ENCODE results near the gene RALGAPA1.
"Not testable (repeated sequence)": the region's sequence is repeated elsewhere in the genome, so short reads cannot be mapped to it uniquely, and the experiment has no call there.

Gene RALGAPA1

GRCh38 chr14:35695647-35696046 lies 113.4 kb downstream of the RALGAPA1 start:
- no peak for DNase-seq

- no peak for DNase-seq
Observed at GRCh38 chr14:35695072-35695471, 114.0 kb downstream of the RALGAPA1 start.

GRCh38 chr14:35689000-35689460 lies 120.1 kb downstream of the RALGAPA1 start:
- no peak for DNase-seq

- no peak for DNase-seq
Observed at GRCh38 chr14:35688126-35688826, 120.8 kb downstream of the RALGAPA1 start.

DNA sequence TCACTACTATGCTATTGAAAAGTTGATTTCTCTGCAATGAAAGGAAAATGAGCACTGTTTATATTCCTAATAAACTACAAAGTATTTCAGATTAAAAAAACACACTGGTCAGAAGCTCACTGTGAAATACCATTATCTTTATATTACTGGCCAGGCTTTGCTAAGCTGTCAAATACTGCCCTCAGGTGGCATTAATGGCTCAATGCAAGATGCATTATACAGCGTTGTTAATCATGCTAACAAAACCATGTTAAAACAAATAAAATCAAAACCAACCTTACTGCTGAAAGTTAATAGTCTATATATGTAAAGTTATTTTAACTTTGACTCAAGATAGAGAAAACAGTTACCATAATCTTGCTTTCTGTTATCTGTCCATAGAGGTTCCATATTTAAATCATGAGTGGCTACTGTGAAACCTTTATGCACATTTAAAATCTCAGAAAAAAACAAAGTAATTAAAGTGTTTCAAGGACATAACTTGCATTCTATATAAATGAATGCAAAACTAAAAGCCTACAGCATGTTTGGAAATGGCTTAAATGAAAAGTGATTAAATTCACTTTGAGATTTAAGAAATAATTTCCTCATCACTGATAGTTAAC lies 121.7 kb downstream of the RALGAPA1 start:
- DNase-seq = peak; percentile 69

DNA sequence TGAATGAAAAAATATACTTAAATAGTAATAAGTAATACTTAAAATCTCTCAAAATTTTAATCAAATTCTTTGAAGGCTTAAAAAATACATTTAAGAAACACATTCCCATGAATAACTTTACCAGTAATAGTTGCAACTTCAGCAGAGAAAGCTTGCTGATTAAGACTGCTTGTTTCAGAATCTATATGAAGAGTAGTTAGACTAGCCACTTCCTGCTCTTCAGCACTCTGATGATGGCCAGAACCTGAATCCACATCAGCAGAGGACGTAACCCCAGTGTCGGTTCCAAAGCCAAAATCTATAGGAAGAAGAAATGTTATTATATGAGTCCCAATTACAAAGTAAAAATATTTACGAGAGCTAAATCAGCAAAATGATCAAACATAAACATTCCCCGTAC lies 125.4 kb downstream of the RALGAPA1 start:
- DNase-seq = not testable (repeated sequence)

GRCh38 chr14:35682802-35683201 lies 126.3 kb downstream of the RALGAPA1 start:
- no peak for DNase-seq

- no peak for DNase-seq
Observed at GRCh38 chr14:35678403-35679028, 130.6 kb downstream of the RALGAPA1 start.

DNA sequence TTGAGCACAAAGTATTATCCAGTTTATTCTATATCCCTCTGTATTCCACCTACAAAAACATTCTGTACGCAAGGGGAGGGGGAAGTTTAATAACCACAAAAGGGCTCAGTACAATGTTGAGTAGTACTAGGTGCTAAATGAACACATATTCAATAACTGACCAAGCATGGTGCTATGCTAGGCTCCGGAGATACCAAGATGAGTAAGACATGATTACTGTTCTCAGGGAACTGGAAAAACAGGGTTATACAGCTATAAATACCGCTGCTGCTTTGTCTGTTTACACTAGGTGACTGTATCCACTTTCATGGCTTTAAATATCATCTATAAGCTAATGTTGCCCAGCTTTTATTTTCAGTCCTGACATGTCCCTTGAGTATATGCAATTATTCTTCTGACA lies 139.3 kb downstream of the RALGAPA1 start:
- no peak for DNase-seq

GRCh38 chr14:35666429-35667043 lies 142.6 kb downstream of the RALGAPA1 start:
- no peak for DNase-seq

DNA sequence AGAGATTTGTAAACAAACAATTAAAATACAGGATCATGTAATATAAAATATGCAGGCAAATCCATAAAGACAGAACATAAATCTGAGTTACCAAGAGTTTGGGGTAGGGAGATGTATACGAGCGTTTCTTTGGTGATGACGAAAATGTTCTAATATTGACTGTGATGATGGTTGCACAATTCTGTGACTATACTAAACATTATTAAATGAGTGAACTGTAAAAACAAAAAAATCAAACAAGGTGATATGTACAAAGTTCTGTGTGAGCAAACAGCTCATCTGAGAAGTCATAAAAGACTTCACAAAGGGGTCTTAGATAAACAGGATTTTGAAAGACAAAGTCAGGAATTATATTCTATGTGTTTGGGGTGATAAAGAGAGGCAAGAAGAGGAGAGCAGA lies 147.2 kb downstream of the RALGAPA1 start:
- DNase-seq = no peak

- no peak for DNase-seq
Observed at GRCh38 chr14:35653045-35653444, 156.1 kb downstream of the RALGAPA1 start.

DNA sequence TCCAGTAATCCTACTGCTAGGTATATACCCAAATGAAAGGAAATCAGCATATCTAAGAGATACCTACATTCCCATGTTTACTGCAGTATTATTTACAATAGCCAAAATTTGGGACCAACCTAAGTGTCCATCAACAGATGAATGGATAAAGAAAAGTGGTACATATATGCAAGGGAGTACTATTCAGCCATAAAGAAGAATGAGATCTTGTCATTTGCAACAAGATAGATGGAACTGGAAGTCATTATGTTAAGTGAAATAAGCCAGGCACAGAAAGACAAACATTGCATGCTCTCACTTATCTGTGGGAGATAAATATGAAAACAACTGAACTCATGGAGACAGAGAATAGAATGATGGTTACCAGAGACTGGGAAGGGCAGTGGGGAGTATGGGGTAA lies 165.6 kb downstream of the RALGAPA1 start:
- no peak for DNase-seq

DNA sequence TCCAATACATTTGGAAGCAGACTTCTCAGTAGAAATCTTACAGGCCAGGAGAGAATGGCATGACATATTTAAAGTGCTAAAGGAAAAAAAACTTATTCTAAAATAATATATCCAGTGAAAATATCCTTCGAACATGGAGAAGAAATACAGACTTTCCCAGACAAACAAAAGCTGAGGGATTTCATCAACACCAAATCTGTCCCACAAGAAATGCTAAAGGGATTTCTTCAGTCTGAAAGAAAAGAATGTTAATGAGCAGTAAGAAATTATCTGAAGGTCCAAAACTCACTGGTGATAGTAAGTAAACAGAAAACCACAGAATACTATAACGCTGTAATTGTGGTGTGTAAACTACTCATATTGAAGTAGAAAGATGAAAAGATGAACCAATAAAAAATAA lies 171.2 kb downstream of the RALGAPA1 start:
- no peak for DNase-seq

- no peak for DNase-seq
Observed at GRCh38 chr14:35637269-35637668, 171.8 kb downstream of the RALGAPA1 start.

- no peak for DNase-seq
Observed at GRCh38 chr14:35632676-35633075, 176.4 kb downstream of the RALGAPA1 start.

- no peak for DNase-seq
Observed at GRCh38 chr14:35632271-35632670, 176.8 kb downstream of the RALGAPA1 start.

- no peak for DNase-seq
Observed at GRCh38 chr14:35631071-35631805, 177.9 kb downstream of the RALGAPA1 start.

GRCh38 chr14:35628989-35629388 lies 180.1 kb downstream of the RALGAPA1 start:
- no peak for DNase-seq

DNA sequence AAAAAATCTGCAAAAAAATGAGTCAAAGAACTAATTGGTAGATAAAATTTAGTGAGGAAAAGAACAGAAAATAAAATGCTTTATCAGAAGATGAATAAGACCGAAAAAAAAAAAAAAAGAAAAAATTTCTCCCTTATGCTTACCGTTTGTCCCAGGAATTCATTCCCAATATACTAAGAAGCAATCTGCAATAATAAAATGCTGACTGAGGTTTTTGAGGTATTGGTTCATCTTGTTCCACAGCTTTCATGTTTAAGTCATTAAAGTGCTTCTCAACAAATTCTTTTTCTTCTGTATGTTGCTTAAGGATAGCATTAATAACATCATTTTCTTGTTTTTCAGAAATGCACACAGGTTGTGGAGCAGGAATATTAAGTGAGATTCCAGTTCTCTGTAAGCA lies 182.1 kb downstream of the RALGAPA1 start:
- not testable (repeated sequence) for DNase-seq

GRCh38 chr14:35621996-35622395 lies 187.1 kb downstream of the RALGAPA1 start:
- DNase-seq = not testable (repeated sequence)

DNA sequence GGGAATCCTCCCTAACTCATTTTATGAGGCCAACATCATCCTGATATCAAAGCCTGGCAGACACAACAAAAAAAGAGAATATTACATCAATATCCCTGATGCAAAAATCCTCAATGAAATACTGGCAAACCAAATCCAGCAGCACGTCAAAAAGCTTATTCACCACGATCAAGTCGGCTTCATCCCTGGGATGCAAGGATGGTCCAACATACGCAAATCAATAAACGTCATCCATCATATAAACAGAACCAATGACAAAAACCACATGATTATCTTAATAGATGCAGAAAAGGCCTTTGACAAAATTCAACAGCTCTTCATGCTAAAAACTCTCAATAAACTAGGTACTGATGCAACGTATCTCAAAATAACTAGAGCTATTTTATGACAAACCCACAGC lies 189.1 kb downstream of the RALGAPA1 start:
- DNase-seq = not testable (repeated sequence)

GRCh38 chr14:35619461-35619860 lies 189.6 kb downstream of the RALGAPA1 start:
- DNase-seq = not testable (repeated sequence)

All from NCI-H1694 (cell line).